HT-29 (cell line): ENCODE measurements around the gene WAPL. TPM values are rescaled to one million over a fixed set of nuclear protein-coding genes. Genes with fewer than 3 reads are reported as not detected.
"Not testable (repeated sequence)": the region's sequence is repeated elsewhere in the genome, so short reads cannot be mapped to it uniquely, and the experiment has no call there.

ENCODE experiments used
- DNase-seq: peaks from one replicate; pipeline ENCODE4 v3.0.0-alpha.2; 2015; ENCODE audit warnings: low spot score
- small RNA-seq: library from RNA; depleted of rRNA; stranded (forward); fragments of <200 nt; gene quantifications from one replicate; pipeline ENCODE3, GENCODE V24; 2014
- total RNA-seq: library from RNA; depleted of rRNA; stranded (reverse); fragments of >200 nt; shearing (Covaris generic); gene quantifications from 2 replicates; pipeline ENCODE4 v1.2.3, GENCODE V29; 2014; rRNA removed

WAPL gene
- total RNA-seq, 1 experiment from 2014 or later = 20.8 TPM

DNA sequence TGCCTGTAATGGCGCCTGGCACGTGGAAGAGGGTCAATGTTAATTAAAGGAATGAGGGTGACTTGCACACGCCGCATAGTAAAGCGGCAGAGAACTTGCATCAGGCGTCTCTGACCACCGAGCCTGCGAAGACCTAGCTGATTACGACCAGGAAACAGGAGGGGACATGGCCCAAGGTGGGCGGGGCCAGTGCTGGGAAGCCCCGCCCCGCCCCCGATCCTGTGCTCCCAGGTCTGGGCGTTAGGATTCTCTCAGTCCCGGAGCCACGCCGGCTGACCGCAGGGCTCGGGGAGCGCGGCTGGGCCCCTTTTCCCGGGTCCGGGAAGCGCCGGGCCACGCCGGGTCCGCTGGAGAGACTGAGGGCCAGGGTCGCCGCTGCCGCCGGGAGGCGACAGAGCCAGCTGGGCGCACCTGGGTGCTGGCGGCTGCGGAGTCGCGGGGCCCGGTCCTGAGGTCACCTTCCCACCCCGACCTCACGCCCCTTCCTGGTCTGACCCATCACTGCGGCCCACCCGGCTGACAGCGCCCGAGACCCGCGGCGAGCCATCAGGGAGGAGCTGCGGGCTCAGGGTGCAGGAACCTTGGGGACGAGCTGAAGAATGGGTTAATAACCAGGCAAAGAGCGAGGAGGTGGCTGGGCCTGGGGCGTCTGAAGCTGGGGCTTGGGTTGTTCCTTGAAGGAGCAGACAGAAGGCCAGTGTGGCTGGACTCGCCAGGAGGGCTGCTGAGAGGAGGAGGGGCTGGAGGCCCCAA lies 132.0 kb downstream of the WAPL start:
- DNase-seq = no peak

DNA sequence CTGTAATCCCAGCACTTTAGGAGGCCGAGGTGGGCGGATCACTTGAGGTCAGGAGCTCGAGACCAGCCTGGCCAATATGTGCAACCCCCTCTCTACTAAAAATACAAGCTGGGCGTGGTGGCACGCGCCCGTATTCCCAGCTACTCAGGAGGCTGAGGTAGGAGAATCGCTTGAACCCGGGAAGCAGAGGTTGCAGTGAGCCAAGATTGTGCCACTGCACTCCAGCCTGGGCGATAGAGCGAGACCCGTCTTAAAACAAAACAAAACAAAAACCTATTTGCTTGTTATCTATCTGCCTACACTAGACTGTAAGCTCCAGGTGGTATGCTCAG lies 132.5 kb downstream of the WAPL start:
- DNase-seq = not testable (repeated sequence)

DNA sequence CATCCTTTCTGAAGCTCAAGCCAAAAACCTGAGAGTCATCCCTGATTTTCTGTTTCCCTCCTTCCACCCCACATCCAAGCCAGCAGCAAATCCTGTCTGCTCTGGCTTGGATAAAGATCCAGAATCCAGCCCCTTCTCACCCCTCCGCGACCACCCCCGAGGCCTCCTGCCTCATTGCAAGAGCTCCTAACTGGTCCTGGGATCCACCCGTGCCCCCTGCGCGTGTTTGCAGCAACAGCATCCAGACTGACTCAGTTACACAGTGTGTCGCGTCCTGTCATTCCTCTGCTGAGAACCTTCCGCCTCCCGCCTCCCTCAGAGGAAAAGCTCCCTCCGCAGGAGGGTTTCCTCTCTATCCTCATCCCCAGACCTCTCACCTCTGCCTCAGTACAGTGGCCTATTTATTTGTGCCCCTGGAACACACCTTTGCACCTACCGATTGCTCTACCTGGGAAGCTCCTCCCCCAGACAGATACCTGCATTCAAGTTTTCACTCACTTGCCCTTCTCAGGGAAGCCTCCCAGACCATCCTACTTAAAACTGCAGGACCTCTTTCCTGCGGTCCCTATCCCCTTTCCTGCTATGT lies 133.4 kb downstream of the WAPL start:
- DNase-seq = no peak

DNA sequence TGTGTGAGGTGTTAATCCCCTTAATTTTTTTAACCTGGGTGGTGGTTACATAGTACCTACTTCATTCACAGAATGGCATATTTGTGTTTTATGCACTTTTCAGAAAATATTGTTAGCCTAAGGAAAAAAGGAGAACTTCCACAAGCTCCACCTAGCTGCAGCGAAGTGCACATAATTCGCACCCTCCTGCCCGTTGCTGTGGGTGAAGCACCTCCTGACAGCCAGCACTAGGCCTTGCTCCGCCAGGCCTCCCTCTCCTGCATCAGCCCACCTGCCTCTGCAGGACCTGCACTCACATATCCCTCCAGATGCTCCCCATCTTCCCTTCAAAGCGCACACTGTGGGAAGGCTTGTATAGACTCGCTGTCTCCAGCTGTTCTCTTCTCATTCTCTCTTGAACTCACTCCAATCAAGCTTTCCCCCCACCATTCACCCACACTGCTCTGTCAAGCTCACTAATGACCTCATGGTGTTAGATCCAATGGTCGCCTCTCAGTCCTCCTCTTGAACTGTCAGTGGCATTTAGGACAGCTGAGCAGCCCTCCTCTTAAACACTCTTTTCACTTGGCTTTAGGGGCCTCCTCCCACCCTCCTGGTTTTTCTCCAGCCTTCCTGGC lies 134.3 kb downstream of the WAPL start:
- no peak for DNase-seq

DNA sequence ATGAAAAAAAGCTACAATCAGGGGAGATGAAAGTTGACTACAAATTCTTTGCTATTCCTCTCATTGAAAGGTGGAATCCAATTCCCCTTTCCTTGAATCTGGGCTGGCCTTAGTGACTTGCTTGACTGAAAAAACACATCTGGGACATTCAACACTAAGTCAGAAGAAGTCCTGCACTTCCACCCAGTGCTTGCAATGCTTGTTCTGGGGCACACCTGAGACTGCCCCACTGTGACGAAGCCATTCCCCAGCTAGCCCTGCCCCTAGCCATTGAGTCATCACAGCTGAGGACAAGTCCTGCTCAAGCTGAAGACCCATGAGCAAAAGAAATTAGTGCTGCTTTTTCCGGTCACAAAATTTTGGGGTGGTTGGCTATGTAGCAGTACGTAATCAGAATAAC lies 135.8 kb downstream of the WAPL start:
- no peak for DNase-seq

Small RNAs within 50 kb of the gene (small RNA-seq; reads per million reads assigned to genes)
- not detected for gene RNU6-780P

Other genes with a start within 250 kb of the WAPL start
- not detected in 2 replicates for gene GRID1, start 155.0 kb downstream of the WAPL start, total RNA-seq
- not detected in 2 replicates for gene OPN4, start 132.8 kb upstream of the WAPL start, total RNA-seq
- gene LDB3, start 146.7 kb upstream of the WAPL start, total RNA-seq = not detected in 2 replicates
- gene BMPR1A, start 234.8 kb upstream of the WAPL start, total RNA-seq = 11.2 and 16.4 TPM in 2 replicates